HG03280 (cell line): ENCODE results near the gene AGTR2.
"Not testable (repeated sequence)": the region's sequence is repeated elsewhere in the genome, so short reads cannot be mapped to it uniquely, and the experiment has no call there.

Experiments
- ATAC-seq: cut with Tn5 transposase; IDR thresholded peaks from one replicate; pipeline ENCODE4 v1.9.1; 2021; ENCODE audit warnings: mild to moderate bottlenecking, moderate library complexity; ENCODE audit not compliant: unreplicated experiment

The AGTR2 gene

GRCh38 chrX:116170511-116170910 is at the start of gene AGTR2:
TSS of gene AGTR2 (plus strand) at chrX:116170744. CDS start at chrX:116172281, 1,537 bp downstream.
- ATAC-seq: no peak

- ATAC-seq: no peak
Measured at GRCh38 chrX:116135277-116135676, 35.3 kb upstream of the AGTR2 start.

- ATAC-seq: not testable (repeated sequence)
Measured at GRCh38 chrX:116141270-116141669, 29.3 kb upstream of the AGTR2 start.

- no peak for ATAC-seq
Measured at GRCh38 chrX:116142976-116143375, 27.6 kb upstream of the AGTR2 start.

- ATAC-seq: no peak
Measured at GRCh38 chrX:116172976-116173375, 2.4 kb downstream of the AGTR2 start.

- no peak for ATAC-seq
Measured at GRCh38 chrX:116181300-116181699, 10.8 kb downstream of the AGTR2 start.

GRCh38 chrX:116185163-116185562 is 14.6 kb downstream of the AGTR2 start:
- ATAC-seq: no peak

GRCh38 chrX:116194649-116195048 is 24.1 kb downstream of the AGTR2 start:
- no peak for ATAC-seq

- no peak for ATAC-seq
Measured at GRCh38 chrX:116198235-116198634, 27.7 kb downstream of the AGTR2 start.

GRCh38 chrX:116198810-116199209 is 28.3 kb downstream of the AGTR2 start:
- no peak for ATAC-seq

GRCh38 chrX:116204932-116205331 is 34.4 kb downstream of the AGTR2 start:
- no peak for ATAC-seq

- no peak for ATAC-seq
Measured at GRCh38 chrX:116213262-116213661, 42.7 kb downstream of the AGTR2 start.

GRCh38 chrX:116217080-116217479 is 46.5 kb downstream of the AGTR2 start:
- not testable (repeated sequence) for ATAC-seq
